Measurements from ENCODE around the gene EXOSC5. TPM values are rescaled to one million over a fixed set of nuclear protein-coding genes. Genes with fewer than 3 reads are reported as not detected.

Gene EXOSC5
- total and polyA plus RNA-seq, 2 of the 13 experiments (the other 11 are each of a cell fraction or from before 2014, with no cell fraction given): 24.1 to 26.5 TPM

GRCh38 chr19:41376241-41376997, 20.7 kb downstream of the EXOSC5 start, which contains the start of gene TMEM91 (continued):
- TF ChIP-seq ZNF24 (IDR thresholded peaks at IDR 0.05): no peak
- TF ChIP-seq MAFK (conservative IDR thresholded peaks at IDR 0.05 in 1 of 2, IDR thresholded peaks at IDR 0.05 in 1 of 2; ENCODE audit: low read length in 2 of 2): no peak
- peak; percentile 37; the same call in 1 of the 2 replicates for TF ChIP-seq AHDC1 (CRISPR knock-in tag; IDR thresholded peaks at IDR 0.05; ENCODE audit: borderline replicate concordance)
- TF ChIP-seq REST (IDR thresholded peaks at IDR 0.05; ENCODE audit: borderline replicate concordance in 1 of 2, low read depth in 1 of 2, low read length in 2 of 2): no peak
- no peak for TF ChIP-seq TFDP1 (CRISPR knock-in tag; IDR thresholded peaks at IDR 0.05; ENCODE audit: borderline replicate concordance)
- peak; percentile 84; the same call in 1 of the 2 replicates for TF ChIP-seq ZBTB7A (CRISPR knock-in tag; IDR thresholded peaks at IDR 0.05)
- TF ChIP-seq PRPF4 (IDR thresholded peaks at IDR 0.05; ENCODE audit: low read depth, low read length, poor library complexity, severe bottlenecking): no peak
- no peak for TF ChIP-seq ZNF362 (CRISPR knock-in tag; IDR thresholded peaks at IDR 0.05; ENCODE audit: borderline replicate concordance)
- TF ChIP-seq ZNF619 (CRISPR knock-in tag; IDR thresholded peaks at IDR 0.05): 0 out of 2 replicates have a peak, but pooled peaks have one; percentile 40
- no peak for TF ChIP-seq ZBTB26 (CRISPR knock-in tag; IDR thresholded peaks at IDR 0.05; ENCODE audit: borderline replicate concordance)
- no peak for TF ChIP-seq ZNF333 (CRISPR knock-in tag; IDR thresholded peaks at IDR 0.05; ENCODE audit: borderline replicate concordance)
- TF ChIP-seq YEATS2 (CRISPR knock-in tag; IDR thresholded peaks at IDR 0.05; ENCODE audit: borderline replicate concordance): peak; percentile 29; the same call in 1 of the 2 replicates
- peak; percentile 41; the same call in 1 of the 2 replicates for TF ChIP-seq SAP130 (CRISPR knock-in tag; IDR thresholded peaks at IDR 0.05; ENCODE audit: low read depth)
